Natural killer cell (primary cell): ENCODE measurements around the gene CFAP251. TPM values are rescaled to one million over a fixed set of nuclear protein-coding genes. Genes with fewer than 3 reads are reported as not detected.

Experiments used
- ATAC-seq, 3 donors: fragments of 150-1000 bp in 2 of 3; fragments of 200-7000 bp in 1 of 3; cut with Tn5 transposase; 1 replicate in 1 of 3; 2 replicates in 2 of 3; pipeline ENCODE4 v1.10.0; 2021; ENCODE audit warnings: mild to moderate bottlenecking in 2 of 3, moderate library complexity in 2 of 3
- DNase-seq, 2 donors: peaks; one replicate each; pipeline versions ENCODE4 v3.0.0 to v3.0.0-alpha.2; 2013 to 2021; ENCODE audit warnings: mixed read lengths in 1 of 2
- H3K27ac ChIP-seq: one replicate; pipeline ENCODE4 v1.5.1; 2013; ENCODE audit warnings: mild to moderate bottlenecking, low read length
- H3K27me3 ChIP-seq: one replicate; pipeline ENCODE4 v1.6.1; 2013; ENCODE audit warnings: low read length; ENCODE audit not compliant: control insufficient read depth, insufficient read depth
- H3K36me3 ChIP-seq: one replicate; pipeline ENCODE4 v1.6.1; 2013; ENCODE audit warnings: low read length; ENCODE audit not compliant: control insufficient read depth, insufficient read depth
- H3K4me1 ChIP-seq: one replicate; pipeline ENCODE4 v1.6.1; 2013; ENCODE audit warnings: low read length; ENCODE audit not compliant: control insufficient read depth, insufficient read depth
- H3K4me3 ChIP-seq: one replicate; pipeline ENCODE4 v1.5.1; 2013; ENCODE audit warnings: low read length
- H3K9me3 ChIP-seq: one replicate; pipeline ENCODE4 v1.6.1; 2013; ENCODE audit warnings: low read length; ENCODE audit not compliant: control insufficient read depth, insufficient read depth
- H3K27ac Mint-ChIP-seq, 2 donors: one replicate each; pipeline ENCODE4 v1.8.0; 2022; ENCODE audit warnings: mild to moderate bottlenecking in 2 of 2, mixed read lengths in 2 of 2, moderate library complexity in 1 of 2
- H3K27me3 Mint-ChIP-seq, 2 donors: one replicate each; pipeline ENCODE4 v1.8.0; 2022; ENCODE audit warnings: low read depth in 2 of 2, mixed read lengths in 2 of 2
- H3K36me3 Mint-ChIP-seq: one replicate; pipeline ENCODE4 v1.8.0; 2022; ENCODE audit warnings: mixed read lengths
- H3K4me1 Mint-ChIP-seq, 2 donors: one replicate each; pipeline ENCODE4 v1.8.0; 2022; ENCODE audit warnings: mixed read lengths in 2 of 2
- H3K4me3 Mint-ChIP-seq: one replicate; pipeline ENCODE4 v1.8.0; 2022; ENCODE audit warnings: mild to moderate bottlenecking, moderate library complexity, mixed read lengths
- H3K9me3 Mint-ChIP-seq, 2 donors: one replicate each; pipeline ENCODE4 v1.8.0; 2022; ENCODE audit warnings: mixed read lengths in 2 of 2
- CTCF ChIP-seq: fragments of 200-600 bp; IDR thresholded peaks from one replicate; pipeline ENCODE4 v1.8.0; 2022; ENCODE audit warnings: antibody characterized with exemption
- WGBS: methylation state at CpG from one replicate; pipeline ENCODE4 v1.1.7; 2013; ENCODE audit warnings: missing lambda C conversion rate; ENCODE audit not compliant: insufficient coverage; 5-methylcytosine and 5-hydroxymethylcytosine counted together
- intact Hi-C: fragments of 100-400 bp; cut with micrococcal nuclease; formaldehyde crosslinking; loops from one replicate; pipeline ENCODE4 v1.14.2; 2022
- total RNA-seq, 4 donors: library from RNA; stranded (reverse); fragments of 120-200 nt in 1 of 4; gene quantifications; one replicate each; pipeline versions ENCODE4 v1.2.3 to v1.2.4, GENCODE V29; 2013 to 2022

Gene CFAP251
- total RNA-seq, 3 donors from 2014 or later (not counting 1 experiment from before 2014, with no cell fraction given) = 0.59 to 0.80 (median 0.59) TPM

- ATAC-seq (no peak), DNase-seq (no peak)
- Histone ChIP-seq H3K4me3 (no peak overlapping the region), H3K4me1 (peaks cover 2% of the 10 kb centered on the region), H3K27ac (no peak overlapping the region), H3K9me3 (peaks cover 4% of the 10 kb centered on the region), H3K27me3 (no peaks in the 10 kb centered on the region), H3K36me3 (no peaks in the 10 kb centered on the region)
- Mint-ChIP-seq H3K27ac (no peak overlapping the region), H3K4me1 (no peaks in the 10 kb centered on the region), H3K9me3 (no peaks in the 10 kb centered on the region), H3K27me3 (peaks cover 3 to 6% of the 10 kb centered on the region in 2 donors), H3K36me3 (no peaks in the 10 kb centered on the region), H3K4me3 (no peak overlapping the region)
- intact Hi-C loops = no loop called here
- TF ChIP-seq CTCF = no peak
- WGBS = 72% methylated on average over 12 of the region's 13 CpGs
Measured at GRCh38 chr12:121974026-121974985, 55.9 kb downstream of the CFAP251 start.

- Histone ChIP-seq H3K27ac (no peak overlapping the region), H3K36me3 (no peaks in the 10 kb centered on the region), H3K4me1 (peaks cover 5% of the 10 kb centered on the region), H3K27me3 (no peaks in the 10 kb centered on the region), H3K9me3 (peaks cover 4% of the 10 kb centered on the region), H3K4me3 (no peak overlapping the region)
- intact Hi-C loops = no loop called here
- peaks cover 3 to 6% of the 10 kb centered on the region in 2 donors for H3K27me3 Mint-ChIP-seq
- H3K27ac Mint-ChIP-seq = no peak overlapping the region
- no peak for TF ChIP-seq CTCF
- H3K4me3 Mint-ChIP-seq = no peak overlapping the region
- H3K36me3 Mint-ChIP-seq = no peaks in the 10 kb centered on the region
- H3K9me3 Mint-ChIP-seq = no peaks in the 10 kb centered on the region
- ATAC-seq = no peak
- H3K4me1 Mint-ChIP-seq = no peaks in the 10 kb centered on the region
- 91% methylated on average over 6 of the region's 6 CpGs for WGBS
- DNase-seq = no peak
Measured at GRCh38 chr12:121975021-121975420, 56.6 kb downstream of the CFAP251 start.

- Mint-ChIP-seq H3K36me3 (no peaks in the 10 kb centered on the region), H3K4me3 (no peak overlapping the region), H3K27ac (no peak overlapping the region), H3K4me1 (no peaks in the 10 kb centered on the region), H3K9me3 (no peaks in the 10 kb centered on the region), H3K27me3 (peaks cover 2 to 6% of the 10 kb centered on the region in 2 donors)
- Histone ChIP-seq H3K4me3 (no peak overlapping the region), H3K27me3 (no peaks in the 10 kb centered on the region), H3K9me3 (peaks cover 4% of the 10 kb centered on the region), H3K27ac (no peak overlapping the region), H3K4me1 (peaks cover 15% of the 10 kb centered on the region), H3K36me3 (no peaks in the 10 kb centered on the region)
- DNase-seq (no peak), ATAC-seq (no peak)
- intact Hi-C loops = no loop called here
- no peak for TF ChIP-seq CTCF
- WGBS = 98% methylated on average over 4 of the region's 5 CpGs
Measured at GRCh38 chr12:121976950-121977349, 58.6 kb downstream of the CFAP251 start.
